DOHH2 (cell line): ENCODE data around the gene SEC62.

ENCODE experiments used
- H3F3A ChIP-seq: fragments of 200-600 bp; sonication (generic), shearing (Covaris generic); 2 replicates; pipeline ENCODE4 v1.6.0; 2016; ENCODE audit warnings: antibody characterized with exemption, mild to moderate bottlenecking; ENCODE audit not compliant: control insufficient read depth, insufficient read depth
- H3K27ac ChIP-seq: fragments of 200-600 bp; sonication (generic); 2 replicates; pipeline ENCODE4 v1.5.1; 2014; ENCODE audit warnings: low read depth, mild to moderate bottlenecking, low read length, moderate library complexity
- H3K27me3 ChIP-seq: fragments of 200-600 bp; sonication (generic); 2 replicates; pipeline ENCODE4 v1.6.1; 2014; ENCODE audit warnings: mild to moderate bottlenecking, low read length, mixed read lengths; ENCODE audit not compliant: control insufficient read depth
- H3K36me3 ChIP-seq: fragments of 200-600 bp; sonication (generic); 2 replicates; pipeline ENCODE4 v1.6.1; 2014; ENCODE audit warnings: mild to moderate bottlenecking, low read length, moderate library complexity, mixed read lengths; ENCODE audit not compliant: control insufficient read depth
- H3K4me1 ChIP-seq: fragments of 200-600 bp; sonication (generic); 2 replicates; pipeline ENCODE4 v1.6.1; 2014; ENCODE audit warnings: mild to moderate bottlenecking, low read length, mixed read lengths; ENCODE audit not compliant: control insufficient read depth
- H3K4me2 ChIP-seq: fragments of 200-600 bp; sonication (generic); 2 replicates; pipeline ENCODE4 v1.6.0; 2014; ENCODE audit warnings: mild to moderate bottlenecking, low read length, moderate library complexity
- H3K4me3 ChIP-seq: fragments of 200-600 bp; sonication (generic); 2 replicates; pipeline ENCODE4 v1.5.1; 2014; ENCODE audit warnings: mild to moderate bottlenecking, low read length, mixed read lengths
- H3K79me2 ChIP-seq: fragments of 200-600 bp; sonication (generic); 2 replicates; pipeline ENCODE4 v1.6.1; 2014; ENCODE audit warnings: mild to moderate bottlenecking, low read length, mixed read lengths; ENCODE audit not compliant: control insufficient read depth
- H3K9me2 ChIP-seq: fragments of 200-600 bp; sonication (generic); replicated peaks from 2 replicates; pipeline ENCODE4 v1.6.1; 2014; ENCODE audit warnings: mild to moderate bottlenecking, low read length, mixed read lengths; ENCODE audit not compliant: control insufficient read depth
- H3K9me3 ChIP-seq: fragments of 200-600 bp; sonication (generic); 2 replicates; pipeline ENCODE4 v1.6.1; 2014; ENCODE audit warnings: antibody characterized with exemption, low read length, mixed read lengths; ENCODE audit not compliant: control insufficient read depth, insufficient read depth
- H4K20me1 ChIP-seq: fragments of 200-600 bp; sonication (generic); 2 replicates; pipeline ENCODE4 v1.6.0; 2014; ENCODE audit warnings: low read depth, mild to moderate bottlenecking, antibody characterized with exemption, low read length, moderate library complexity; ENCODE audit not compliant: control insufficient read depth, insufficient read depth
- CTCF ChIP-seq: fragments of 200-600 bp; sonication (generic); IDR thresholded peaks from one replicate; pipeline ENCODE4 v1.5.1; 2014; ENCODE audit warnings: antibody characterized with exemption, mild to moderate bottlenecking, low read depth, low read length; ENCODE audit not compliant: poor library complexity, severe bottlenecking
- EZH2phosphoT487 ChIP-seq: fragments of 200-600 bp; sonication (generic); IDR thresholded peaks from 2 replicates; pipeline ENCODE4 v1.6.1; 2017; ENCODE audit warnings: borderline replicate concordance, mild to moderate bottlenecking, antibody characterized with exemption, low read length, moderate library complexity, mixed read lengths

The SEC62 gene

GRCh38 chr3:170040418-170040817 is 73.8 kb downstream of the SEC62 start:
- H3F3A ChIP-seq: peaks cover 9% of the 10 kb centered on the region; the same call in 1 of the 2 replicates
- peaks cover 27% of the 10 kb centered on the region for H3K4me1 ChIP-seq
- H3K27ac ChIP-seq: no peak overlapping the region
- no peaks in the 10 kb centered on the region for H3K79me2 ChIP-seq
- no peaks in the 10 kb centered on the region for H3K9me2 ChIP-seq
- no peak overlapping the region for H3K4me2 ChIP-seq
- H3K27me3 ChIP-seq: no peaks in the 10 kb centered on the region
- no peak overlapping the region for H3K4me3 ChIP-seq
- 0 out of 2 replicates have a peak, but pooled peaks cover 4% of the 10 kb centered on the region for H3K36me3 ChIP-seq
- H4K20me1 ChIP-seq: no peaks in the 10 kb centered on the region
- TF ChIP-seq EZH2phosphoT487 (no peak), CTCF (no peak)
- H3K9me3 ChIP-seq: no peaks in the 10 kb centered on the region

GRCh38 chr3:170043506-170043905 is 76.9 kb downstream of the SEC62 start:
- H3K4me3 ChIP-seq: no peak overlapping the region
- no peaks in the 10 kb centered on the region; the same call in 1 of the 2 replicates for H4K20me1 ChIP-seq
- peaks cover 7% of the 10 kb centered on the region; the same call in 1 of the 2 replicates for H3K36me3 ChIP-seq
- no peaks in the 10 kb centered on the region; the same call in 1 of the 2 replicates for H3K79me2 ChIP-seq
- no peaks in the 10 kb centered on the region for H3K27me3 ChIP-seq
- no peaks in the 10 kb centered on the region for H3K9me2 ChIP-seq
- H3F3A ChIP-seq: peaks cover 9% of the 10 kb centered on the region; the same call in 1 of the 2 replicates
- peaks cover 30% of the 10 kb centered on the region for H3K4me1 ChIP-seq
- no peak overlapping the region for H3K27ac ChIP-seq
- no peak for TF ChIP-seq EZH2phosphoT487
- no peak for TF ChIP-seq CTCF
- no peaks in the 10 kb centered on the region for H3K9me3 ChIP-seq
- no peak overlapping the region for H3K4me2 ChIP-seq

- Histone ChIP-seq H3K4me3 (peak overlapping the region; percentile 42), H3K27me3 (no peaks in the 10 kb centered on the region), H3K79me2 (no peaks in the 10 kb centered on the region; the same call in 1 of the 2 replicates), H3K4me1 (peaks cover 26% of the 10 kb centered on the region), H3K27ac (peak overlapping the region; percentile 24), H4K20me1 (no peaks in the 10 kb centered on the region; the same call in 1 of the 2 replicates), H3K9me3 (no peaks in the 10 kb centered on the region), H3F3A (peaks cover 9% of the 10 kb centered on the region; the same call in 1 of the 2 replicates), H3K4me2 (peak overlapping the region; percentile 61), H3K36me3 (peaks cover 7% of the 10 kb centered on the region; the same call in 1 of the 2 replicates), H3K9me2 (no peaks in the 10 kb centered on the region)
- no peak for TF ChIP-seq EZH2phosphoT487
- TF ChIP-seq CTCF: no peak
Observed at GRCh38 chr3:170044271-170044670, 77.7 kb downstream of the SEC62 start.
